ENCODE measurements around the gene ONECUT3. TPM values are rescaled to one million over a fixed set of nuclear protein-coding genes. Genes with fewer than 3 reads are reported as not detected.

The ONECUT3 gene
- total and polyA plus RNA-seq, 2 of the 4 experiments (the other 2 are of a cell fraction), result not detected

DNA sequence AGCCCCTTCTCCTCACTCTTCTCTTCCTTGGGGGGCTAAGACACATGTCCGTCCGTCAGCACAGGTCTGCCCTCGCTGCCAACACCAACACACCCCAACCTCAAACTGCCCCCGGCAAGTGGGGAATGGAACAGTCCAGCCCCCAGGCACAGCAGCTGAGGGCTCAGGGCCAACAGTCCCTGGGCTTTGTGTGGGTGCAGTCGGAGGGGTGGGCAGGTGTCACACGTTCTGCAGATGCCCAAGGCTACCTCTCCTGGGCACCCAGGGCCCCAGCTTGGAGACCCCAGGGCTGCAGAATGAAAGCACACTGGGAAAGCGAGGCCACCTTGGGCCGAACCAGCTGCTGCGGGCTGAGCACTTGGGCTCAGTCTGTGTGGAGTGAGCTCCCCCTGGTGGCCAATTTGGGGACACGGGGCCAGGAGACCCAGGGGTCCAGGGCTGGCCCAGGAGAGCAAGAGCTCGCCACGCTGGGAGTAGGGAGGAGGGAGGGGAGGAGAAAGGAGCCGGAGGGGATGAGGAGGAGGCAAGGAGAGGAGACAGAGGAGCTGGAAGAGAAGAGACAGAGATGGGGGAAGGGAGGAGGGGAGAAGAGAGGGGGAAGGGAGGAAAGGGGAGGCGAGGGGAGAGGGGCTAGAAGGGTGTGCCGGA is 72.7 kb downstream of the ONECUT3 start:
- peaks cover 32% of the 10 kb centered on the region for H3K36me3 ChIP-seq (ENCODE audit: control insufficient read depth, insufficient read depth, low read length)
- WGBS, 2 experiments (ENCODE audit: extremely low coverage in 2 of 2, insufficient read length in 1 of 2), result 0% methylated on average over 4 of the region's 15 CpGs; no CpG with 5 or more reads in 1 of the 2 experiments
- H3K9ac ChIP-seq (ENCODE audit: low read depth, low read length), result no peak overlapping the region
- H2BK20ac ChIP-seq (ENCODE audit: low read depth, low read length), result no peak overlapping the region
- no peak overlapping the region for H3K56ac ChIP-seq (ENCODE audit: extremely low read depth, insufficient read depth, low read length)
- no peak overlapping the region for H4K5ac ChIP-seq (ENCODE audit: low read depth, low read length)
- H2AK5ac ChIP-seq (ENCODE audit: low read depth, low read length), result peak overlapping the region; percentile 33; the same call in 1 of the 2 replicates
- peak overlapping the region; percentile 67 for H2AFZ ChIP-seq (replicated peaks; ENCODE audit: low read length, poor library complexity)
- H3K4ac ChIP-seq (ENCODE audit: low read depth, low read length), result no peak overlapping the region
- H2BK15ac ChIP-seq (ENCODE audit: low read depth, low read length), result no peak overlapping the region
- no peak overlapping the region for H3K4me2 ChIP-seq (ENCODE audit: low read depth, low read length)
- H3K27ac ChIP-seq (ENCODE audit: insufficient read depth, low read length), result no peak overlapping the region
- in situ Hi-C loops (cut with MboI; ENCODE audit: low sequenced_read_pairs) (no loop called here), dilution Hi-C loops (cut with HindIII; ENCODE audit: low sequenced_read_pairs, unreplicated experiment) (no loop called here), intact Hi-C loops (cut with micrococcal nuclease) (loop anchor here (1.0 kb wide), 1 partner anchor 14 kb away; the partner anchor contains the start of gene ATP8B3)
- H3K79me1 ChIP-seq (ENCODE audit: low read depth in 1 of 2, low read length in 2 of 2), result peaks cover 4 to 48% of the 10 kb centered on the region in 2 experiments
- no peaks in the 10 kb centered on the region for H3K27me3 ChIP-seq (ENCODE audit: control insufficient read depth, insufficient read depth, low read length)
- H4K8ac ChIP-seq (ENCODE audit: low read depth in 2 of 2, low read length in 2 of 2), result 0 out of 4 replicates have a peak overlapping the region, but pooled peaks of 1 of the 2 experiments have one; percentile 28
- ATAC-seq (ENCODE audit: low read depth), result peak; percentile 96
- no peaks in the 10 kb centered on the region for H3K9me1 ChIP-seq (ENCODE audit: insufficient read depth, low read length)
- H4K91ac ChIP-seq (ENCODE audit: insufficient read depth, low read depth, low read length), result no peak overlapping the region
- H2AK9ac ChIP-seq (replicated peaks; ENCODE audit: low read depth, low read length, poor library complexity), result peak overlapping the region; percentile 3
- POLR2A ChIA-PET (ENCODE audit: unreplicated experiment), result no interaction called here
- no peaks in the 10 kb centered on the region for H3K9me3 ChIP-seq (ENCODE audit: control insufficient read depth, insufficient read depth, low read length)
- H2BK5ac ChIP-seq (ENCODE audit: low read depth, low read length, poor library complexity, severe bottlenecking), result no peak overlapping the region
- H3K14ac ChIP-seq (replicated peaks; ENCODE audit: low read depth, low read length), result no peak overlapping the region
- no peak overlapping the region for H3K18ac ChIP-seq (ENCODE audit: low read depth, low read length)
- H3K4me3 ChIP-seq (ENCODE audit: insufficient read depth, low read depth, low read length), result no peak overlapping the region
- H3K4me1 ChIP-seq (ENCODE audit: control insufficient read depth, insufficient read depth, low read length), result peaks cover 4% of the 10 kb centered on the region; the same call in 1 of the 2 replicates
- BruUV-seq (replicated peaks), result no TSS peak
- CTCF ChIA-PET, result interaction anchor here (0.5 to 1.3 kb wide), 5 partner anchors 11 to 280 kb away, joined by 3 to 17 read pairs (median 3); no protein-coding TSS in a partner anchor
- no peak for TF ChIP-seq RCOR1 (IDR thresholded peaks at IDR 0.05; ENCODE audit: insufficient replicate concordance, low read length)
- TF ChIP-seq, protein P1, sequence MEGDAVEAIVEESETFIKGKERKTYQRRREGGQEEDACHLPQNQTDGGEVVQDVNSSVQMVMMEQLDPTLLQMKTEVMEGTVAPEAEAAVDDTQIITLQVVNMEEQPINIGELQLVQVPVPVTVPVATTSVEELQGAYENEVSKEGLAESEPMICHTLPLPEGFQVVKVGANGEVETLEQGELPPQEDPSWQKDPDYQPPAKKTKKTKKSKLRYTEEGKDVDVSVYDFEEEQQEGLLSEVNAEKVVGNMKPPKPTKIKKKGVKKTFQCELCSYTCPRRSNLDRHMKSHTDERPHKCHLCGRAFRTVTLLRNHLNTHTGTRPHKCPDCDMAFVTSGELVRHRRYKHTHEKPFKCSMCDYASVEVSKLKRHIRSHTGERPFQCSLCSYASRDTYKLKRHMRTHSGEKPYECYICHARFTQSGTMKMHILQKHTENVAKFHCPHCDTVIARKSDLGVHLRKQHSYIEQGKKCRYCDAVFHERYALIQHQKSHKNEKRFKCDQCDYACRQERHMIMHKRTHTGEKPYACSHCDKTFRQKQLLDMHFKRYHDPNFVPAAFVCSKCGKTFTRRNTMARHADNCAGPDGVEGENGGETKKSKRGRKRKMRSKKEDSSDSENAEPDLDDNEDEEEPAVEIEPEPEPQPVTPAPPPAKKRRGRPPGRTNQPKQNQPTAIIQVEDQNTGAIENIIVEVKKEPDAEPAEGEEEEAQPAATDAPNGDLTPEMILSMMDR (conservative IDR thresholded peaks at IDR 0.05; ENCODE audit: low read depth, low read length), result peak; percentile 83
- peak; percentile 76 for TF ChIP-seq RAD21 (IDR thresholded peaks at IDR 0.05; ENCODE audit: low read length)
- peak; percentile 54 for TF ChIP-seq SMC3 (IDR thresholded peaks at IDR 0.05; ENCODE audit: low read depth, low read length)
- DNase-seq, result peak; percentile 56
- peaks cover 25% of the 10 kb centered on the region for H4K20me1 ChIP-seq (ENCODE audit: insufficient read depth, low read length)
- H2BK120ac ChIP-seq (ENCODE audit: low read depth, low read length), result no peak overlapping the region
- H3K23ac ChIP-seq (ENCODE audit: low read depth, low read length), result no peak overlapping the region
